HepG2 (cell line): Measurements from ENCODE around the gene PRKAB1. TPM values are rescaled to one million over a fixed set of nuclear protein-coding genes. Genes with fewer than 3 reads are reported as not detected.

Source experiments
- ARID5B ChIP-seq: IDR thresholded peaks from 2 replicates; pipeline ENCODE4 v1.4.0; 2020; ENCODE audit warnings: mild to moderate bottlenecking, missing genetic modification reagents
- CCAR2 ChIP-seq: fragments of 200-400 bp; formaldehyde crosslinking; optimal IDR thresholded peaks from 2 replicates; pipeline ENCODE3; 2018; ENCODE audit warnings: low read depth, mild to moderate bottlenecking, low read length, moderate library complexity
- FOXA1 ChIP-seq, 2 experiments: fragments of 450-650 bp in 1 of 2; sonication (generic) in 1 of 2; formaldehyde crosslinking in 1 of 2; IDR thresholded peaks; 2 replicates each; pipeline versions ENCODE4 v1.4.0 to v1.6.1; 2016 to 2020; ENCODE audit warnings: missing genetic modification reagents in 1 of 2
- MIXL1 ChIP-seq: IDR thresholded peaks from 2 replicates; pipeline ENCODE4 v1.6.1; 2016
- PITX1 ChIP-seq: sonication (generic); formaldehyde crosslinking; IDR thresholded peaks from 2 replicates; pipeline ENCODE4 v1.5.1; 2020; ENCODE audit warnings: mild to moderate bottlenecking, missing genetic modification reagents
- RARA ChIP-seq: IDR thresholded peaks from 2 replicates; pipeline ENCODE4 v1.6.1; 2016; ENCODE audit warnings: missing genetic modification reagents, missing compliant biosample characterization
- SIX4 ChIP-seq: sonication (generic); formaldehyde crosslinking; IDR thresholded peaks from 2 replicates; pipeline ENCODE4 v1.4.0; 2020; ENCODE audit warnings: missing genetic modification reagents
- SMC3 ChIP-seq: IDR thresholded peaks from 2 replicates; pipeline ENCODE4 v1.6.1; 2011; ENCODE audit warnings: low read length, improper control_type of control experiment
- SRSF4 ChIP-seq: fragments of 200-400 bp; formaldehyde crosslinking; IDR thresholded peaks from one replicate; pipeline ENCODE4 v1.6.1; 2018; ENCODE audit warnings: mild to moderate bottlenecking, low read depth, low read length, moderate library complexity; ENCODE audit not compliant: poor library complexity, severe bottlenecking
- TERF1 ChIP-seq: sonication (generic); formaldehyde crosslinking; IDR thresholded peaks from 2 replicates; pipeline ENCODE4 v1.8.0; 2022; ENCODE audit warnings: mild to moderate bottlenecking, missing genetic modification reagents, moderate library complexity
- ZFP41 ChIP-seq: sonication (generic); formaldehyde crosslinking; IDR thresholded peaks from 2 replicates; pipeline ENCODE4 v1.4.0; 2020; ENCODE audit warnings: mild to moderate bottlenecking, missing genetic modification reagents, borderline replicate concordance
- ZMYM4 ChIP-seq: sonication (generic); formaldehyde crosslinking; IDR thresholded peaks from 2 replicates; pipeline ENCODE4 v1.8.1; 2023; ENCODE audit warnings: mild to moderate bottlenecking, missing genetic modification reagents
- ZNF17 ChIP-seq: sonication (generic); formaldehyde crosslinking; IDR thresholded peaks from 2 replicates; pipeline ENCODE4 v1.5.0; 2020; ENCODE audit warnings: mild to moderate bottlenecking, missing genetic modification reagents
- ZNF468 ChIP-seq: sonication (generic); formaldehyde crosslinking; IDR thresholded peaks from 2 replicates; pipeline ENCODE4 v1.8.0; 2022; ENCODE audit warnings: mild to moderate bottlenecking, moderate library complexity, missing genetic modification reagents
- ZNF614 ChIP-seq: IDR thresholded peaks from 2 replicates; pipeline ENCODE4 v1.6.1; 2018; ENCODE audit warnings: missing biosample characterization, missing genetic modification reagents, inconsistent platforms, borderline replicate concordance
- polyA plus RNA-seq, 8 experiments: library from polyadenylated mRNA; depleted of rRNA in 3 of 8; stranded (reverse) in 7 of 8; unstranded in 1 of 8; fragments of >200 nt; fragmentation: Illumina TruSeq in 4 of 8; extraction: Trizol in 4 of 8; gene quantifications; 2 replicates each; pipeline versions ENCODE4 v1.2.1 to v1.2.3, GENCODE V29; 2011 to 2016; ENCODE audit warnings: low read depth in 4 of 8, missing spikeins in 1 of 8, mixed read lengths in 1 of 8; ENCODE audit not compliant: insufficient read depth in 1 of 8
- total RNA-seq, 5 experiments: library from RNA; depleted of rRNA; stranded (reverse); fragments of >200 nt; fragmentation: Illumina TruSeq; extraction: Trizol; gene quantifications; 2 replicates each; pipeline ENCODE4 v1.2.3, GENCODE V29; 2016; ENCODE audit warnings: low read depth in 1 of 5
- TF ChIP-seq, protein P1 (sequence below): sonication (generic); formaldehyde crosslinking; IDR thresholded peaks from 2 replicates; pipeline ENCODE4 v1.5.0; 2020; ENCODE audit warnings: mild to moderate bottlenecking, low read depth, missing genetic modification reagents, borderline replicate concordance
- TF ChIP-seq, protein P2 (sequence below): conservative IDR thresholded peaks from 2 replicates; pipeline ENCODE4 v1.6.1; 2018; ENCODE audit warnings: missing genetic modification reagents
- TF ChIP-seq, protein P3 (sequence below): fragments of 450-650 bp; IDR thresholded peaks from 2 replicates; pipeline ENCODE4 v1.6.1; 2017
- TF ChIP-seq, protein P4 (sequence below): IDR thresholded peaks from 2 replicates; pipeline ENCODE4 v1.6.1; 2012; ENCODE audit warnings: inconsistent platforms
- TF ChIP-seq, protein P5 (sequence below): sonication (generic); formaldehyde crosslinking; IDR thresholded peaks from 2 replicates; pipeline ENCODE4 v1.8.0; 2022; ENCODE audit warnings: mild to moderate bottlenecking, missing genetic modification reagents

The PRKAB1 gene
- total and polyA plus RNA-seq, 2 of the 13 experiments (the other 11 are each of a cell fraction or from before 2014, with no cell fraction given) = 28.4 to 35.5 TPM

DNA sequence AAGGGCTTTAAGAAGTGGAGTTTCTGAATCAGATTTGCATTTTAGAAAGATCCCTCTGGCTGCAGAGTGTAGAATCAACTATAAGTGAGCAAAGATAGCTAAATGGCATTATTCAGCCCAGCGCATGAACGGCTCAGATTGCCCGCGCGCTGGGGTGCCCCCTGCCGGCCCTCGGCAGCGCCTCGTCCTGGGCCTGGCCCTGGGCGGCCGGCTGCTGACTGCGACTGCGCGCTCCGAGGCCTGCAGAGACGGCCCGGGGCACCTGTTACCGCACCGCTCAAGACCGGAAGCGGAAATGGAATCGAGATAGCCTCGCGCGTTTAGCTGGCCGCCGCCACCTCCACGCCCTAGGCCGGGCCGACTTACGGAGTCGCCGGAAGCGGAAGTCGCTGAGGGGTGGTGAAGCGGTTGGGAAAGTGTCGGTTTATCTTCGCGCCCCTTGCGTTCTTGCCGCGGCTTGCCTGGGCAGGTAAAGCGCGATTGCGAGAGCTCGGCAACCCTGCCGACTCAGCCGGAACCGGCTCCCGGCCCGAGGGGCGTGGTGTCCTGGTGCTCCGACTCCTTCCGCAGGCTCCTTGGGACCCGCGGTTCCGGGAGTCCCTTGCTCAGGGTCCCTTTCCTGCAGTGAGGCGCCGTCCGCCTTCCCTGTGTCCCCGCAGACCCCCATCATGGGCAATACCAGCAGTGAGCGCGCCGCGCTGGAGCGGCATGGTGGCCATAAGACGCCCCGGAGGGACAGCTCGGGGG, at the start of gene PRKAB1 (continued):
- TF ChIP-seq, protein P1, sequence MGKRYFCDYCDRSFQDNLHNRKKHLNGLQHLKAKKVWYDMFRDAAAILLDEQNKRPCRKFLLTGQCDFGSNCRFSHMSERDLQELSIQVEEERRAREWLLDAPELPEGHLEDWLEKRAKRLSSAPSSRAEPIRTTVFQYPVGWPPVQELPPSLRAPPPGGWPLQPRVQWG (CRISPR knock-in tag) = no peak
- TF ChIP-seq, protein P2, sequence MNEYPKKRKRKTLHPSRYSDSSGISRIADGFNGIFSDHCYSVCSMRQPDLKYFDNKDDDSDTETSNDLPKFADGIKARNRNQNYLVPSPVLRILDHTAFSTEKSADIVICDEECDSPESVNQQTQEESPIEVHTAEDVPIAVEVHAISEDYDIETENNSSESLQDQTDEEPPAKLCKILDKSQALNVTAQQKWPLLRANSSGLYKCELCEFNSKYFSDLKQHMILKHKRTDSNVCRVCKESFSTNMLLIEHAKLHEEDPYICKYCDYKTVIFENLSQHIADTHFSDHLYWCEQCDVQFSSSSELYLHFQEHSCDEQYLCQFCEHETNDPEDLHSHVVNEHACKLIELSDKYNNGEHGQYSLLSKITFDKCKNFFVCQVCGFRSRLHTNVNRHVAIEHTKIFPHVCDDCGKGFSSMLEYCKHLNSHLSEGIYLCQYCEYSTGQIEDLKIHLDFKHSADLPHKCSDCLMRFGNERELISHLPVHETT (CRISPR knock-in tag) = peak; percentile 96
- TF ChIP-seq, protein P3, sequence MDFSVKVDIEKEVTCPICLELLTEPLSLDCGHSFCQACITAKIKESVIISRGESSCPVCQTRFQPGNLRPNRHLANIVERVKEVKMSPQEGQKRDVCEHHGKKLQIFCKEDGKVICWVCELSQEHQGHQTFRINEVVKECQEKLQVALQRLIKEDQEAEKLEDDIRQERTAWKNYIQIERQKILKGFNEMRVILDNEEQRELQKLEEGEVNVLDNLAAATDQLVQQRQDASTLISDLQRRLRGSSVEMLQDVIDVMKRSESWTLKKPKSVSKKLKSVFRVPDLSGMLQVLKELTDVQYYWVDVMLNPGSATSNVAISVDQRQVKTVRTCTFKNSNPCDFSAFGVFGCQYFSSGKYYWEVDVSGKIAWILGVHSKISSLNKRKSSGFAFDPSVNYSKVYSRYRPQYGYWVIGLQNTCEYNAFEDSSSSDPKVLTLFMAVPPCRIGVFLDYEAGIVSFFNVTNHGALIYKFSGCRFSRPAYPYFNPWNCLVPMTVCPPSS = no peak
- TF ChIP-seq, protein P4, sequence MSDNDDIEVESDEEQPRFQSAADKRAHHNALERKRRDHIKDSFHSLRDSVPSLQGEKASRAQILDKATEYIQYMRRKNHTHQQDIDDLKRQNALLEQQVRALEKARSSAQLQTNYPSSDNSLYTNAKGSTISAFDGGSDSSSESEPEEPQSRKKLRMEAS = peak; percentile 88
- TF ChIP-seq ZFP41 (CRISPR knock-in tag) (no peak; the same call in 1 of the 2 replicates), SMC3 (no peak), FOXA1 (IDR thresholded peaks at IDR 0.05) (no peak), FOXA1 (CRISPR knock-in tag; IDR thresholded peaks at IDR 0.05) (no peak), ZNF17 (CRISPR knock-in tag) (no peak), SRSF4 (no peak), CCAR2 (no peak), ARID5B (peak; percentile 62), RARA (CRISPR knock-in tag) (no peak), ZNF468 (CRISPR knock-in tag) (no peak), MIXL1 (CRISPR knock-in tag) (peak; percentile 40), SIX4 (CRISPR knock-in tag) (no peak), TERF1 (CRISPR knock-in tag) (no peak), PITX1 (0 out of 2 replicates have a peak, but pooled peaks have one; percentile 50), ZMYM4 (peak; percentile 89), ZNF614 (0 out of 2 replicates have a peak, but pooled peaks have one; percentile 38)
- TF ChIP-seq, protein P5, sequence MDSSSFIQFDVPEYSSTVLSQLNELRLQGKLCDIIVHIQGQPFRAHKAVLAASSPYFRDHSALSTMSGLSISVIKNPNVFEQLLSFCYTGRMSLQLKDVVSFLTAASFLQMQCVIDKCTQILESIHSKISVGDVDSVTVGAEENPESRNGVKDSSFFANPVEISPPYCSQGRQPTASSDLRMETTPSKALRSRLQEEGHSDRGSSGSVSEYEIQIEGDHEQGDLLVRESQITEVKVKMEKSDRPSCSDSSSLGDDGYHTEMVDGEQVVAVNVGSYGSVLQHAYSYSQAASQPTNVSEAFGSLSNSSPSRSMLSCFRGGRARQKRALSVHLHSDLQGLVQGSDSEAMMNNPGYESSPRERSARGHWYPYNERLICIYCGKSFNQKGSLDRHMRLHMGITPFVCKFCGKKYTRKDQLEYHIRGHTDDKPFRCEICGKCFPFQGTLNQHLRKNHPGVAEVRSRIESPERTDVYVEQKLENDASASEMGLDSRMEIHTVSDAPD (CRISPR knock-in tag) = 0 out of 2 replicates have a peak, but pooled peaks have one; percentile 31
